Gastroesophageal sphincter (tissue), 3 donors: ENCODE measurements around the gene VSTM4.

Experiments
- CTCF ChIP-seq, 4 experiments: fragments of 200-600 bp in 2 of 4; fragments of 450-650 bp in 2 of 4; sonication (generic) in 1 of 4; IDR thresholded peaks; one replicate each; pipeline ENCODE4 v1.5.1; 2017 to 2019; ENCODE audit warnings: antibody characterized with exemption in 4 of 4, mild to moderate bottlenecking in 2 of 4, moderate library complexity in 2 of 4
- POLR2A ChIP-seq, 2 donors: fragments of 450-650 bp; IDR thresholded peaks; one replicate each; pipeline ENCODE4 v1.6.1; 2017; ENCODE audit warnings: antibody characterized with exemption in 2 of 2, mild to moderate bottlenecking in 2 of 2, moderate library complexity in 1 of 2
- POLR2AphosphoS5 ChIP-seq: sonication (generic); formaldehyde crosslinking; IDR thresholded peaks from one replicate; pipeline ENCODE4 v1.6.1; 2017; ENCODE audit warnings: antibody characterized with exemption

GRCh38 chr10:49023752-49024151, 91.6 kb downstream of the VSTM4 start:
- TF ChIP-seq POLR2A (IDR thresholded peaks at IDR 0.05) (no peak), CTCF (IDR thresholded peaks at IDR 0.05) (no peak), POLR2AphosphoS5 (no peak)
